ENCODE results near the gene BANF1.

DNA sequence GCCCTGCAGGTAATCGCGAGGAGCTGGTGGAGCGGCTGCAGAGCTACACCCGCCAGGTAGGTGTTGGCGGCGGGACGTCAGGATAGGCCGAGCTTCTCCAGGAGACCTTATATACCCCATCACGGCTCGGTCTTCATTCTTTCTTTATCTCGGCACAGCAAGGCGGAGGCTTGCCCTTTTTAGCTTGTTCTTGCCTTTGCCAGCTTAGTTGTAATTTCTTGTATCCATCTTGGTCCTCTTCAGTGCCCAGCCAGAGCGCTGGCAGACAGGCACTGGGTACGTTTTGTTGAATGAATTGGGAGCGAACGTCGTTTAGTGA is 50.3 kb downstream of the BANF1 start:
- TF ChIP-seq GABPA (IDR thresholded peaks at IDR 0.05 in 1 of 2, conservative IDR thresholded peaks at IDR 0.05 in 1 of 2) (no peak), JUND (IDR thresholded peaks at IDR 0.05) (no peak), EGR1 (IDR thresholded peaks at IDR 0.05; ENCODE audit: low read depth in 2 of 2) (no peak), NR2F2 (IDR thresholded peaks at IDR 0.05) (no peak), SP1 (IDR thresholded peaks at IDR 0.05) (no peak)
- TF ChIP-seq, protein P1, sequence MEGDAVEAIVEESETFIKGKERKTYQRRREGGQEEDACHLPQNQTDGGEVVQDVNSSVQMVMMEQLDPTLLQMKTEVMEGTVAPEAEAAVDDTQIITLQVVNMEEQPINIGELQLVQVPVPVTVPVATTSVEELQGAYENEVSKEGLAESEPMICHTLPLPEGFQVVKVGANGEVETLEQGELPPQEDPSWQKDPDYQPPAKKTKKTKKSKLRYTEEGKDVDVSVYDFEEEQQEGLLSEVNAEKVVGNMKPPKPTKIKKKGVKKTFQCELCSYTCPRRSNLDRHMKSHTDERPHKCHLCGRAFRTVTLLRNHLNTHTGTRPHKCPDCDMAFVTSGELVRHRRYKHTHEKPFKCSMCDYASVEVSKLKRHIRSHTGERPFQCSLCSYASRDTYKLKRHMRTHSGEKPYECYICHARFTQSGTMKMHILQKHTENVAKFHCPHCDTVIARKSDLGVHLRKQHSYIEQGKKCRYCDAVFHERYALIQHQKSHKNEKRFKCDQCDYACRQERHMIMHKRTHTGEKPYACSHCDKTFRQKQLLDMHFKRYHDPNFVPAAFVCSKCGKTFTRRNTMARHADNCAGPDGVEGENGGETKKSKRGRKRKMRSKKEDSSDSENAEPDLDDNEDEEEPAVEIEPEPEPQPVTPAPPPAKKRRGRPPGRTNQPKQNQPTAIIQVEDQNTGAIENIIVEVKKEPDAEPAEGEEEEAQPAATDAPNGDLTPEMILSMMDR (IDR thresholded peaks at IDR 0.05; ENCODE audit: low read depth, low read length, missing input control): no peak
- TF ChIP-seq, protein P2, sequence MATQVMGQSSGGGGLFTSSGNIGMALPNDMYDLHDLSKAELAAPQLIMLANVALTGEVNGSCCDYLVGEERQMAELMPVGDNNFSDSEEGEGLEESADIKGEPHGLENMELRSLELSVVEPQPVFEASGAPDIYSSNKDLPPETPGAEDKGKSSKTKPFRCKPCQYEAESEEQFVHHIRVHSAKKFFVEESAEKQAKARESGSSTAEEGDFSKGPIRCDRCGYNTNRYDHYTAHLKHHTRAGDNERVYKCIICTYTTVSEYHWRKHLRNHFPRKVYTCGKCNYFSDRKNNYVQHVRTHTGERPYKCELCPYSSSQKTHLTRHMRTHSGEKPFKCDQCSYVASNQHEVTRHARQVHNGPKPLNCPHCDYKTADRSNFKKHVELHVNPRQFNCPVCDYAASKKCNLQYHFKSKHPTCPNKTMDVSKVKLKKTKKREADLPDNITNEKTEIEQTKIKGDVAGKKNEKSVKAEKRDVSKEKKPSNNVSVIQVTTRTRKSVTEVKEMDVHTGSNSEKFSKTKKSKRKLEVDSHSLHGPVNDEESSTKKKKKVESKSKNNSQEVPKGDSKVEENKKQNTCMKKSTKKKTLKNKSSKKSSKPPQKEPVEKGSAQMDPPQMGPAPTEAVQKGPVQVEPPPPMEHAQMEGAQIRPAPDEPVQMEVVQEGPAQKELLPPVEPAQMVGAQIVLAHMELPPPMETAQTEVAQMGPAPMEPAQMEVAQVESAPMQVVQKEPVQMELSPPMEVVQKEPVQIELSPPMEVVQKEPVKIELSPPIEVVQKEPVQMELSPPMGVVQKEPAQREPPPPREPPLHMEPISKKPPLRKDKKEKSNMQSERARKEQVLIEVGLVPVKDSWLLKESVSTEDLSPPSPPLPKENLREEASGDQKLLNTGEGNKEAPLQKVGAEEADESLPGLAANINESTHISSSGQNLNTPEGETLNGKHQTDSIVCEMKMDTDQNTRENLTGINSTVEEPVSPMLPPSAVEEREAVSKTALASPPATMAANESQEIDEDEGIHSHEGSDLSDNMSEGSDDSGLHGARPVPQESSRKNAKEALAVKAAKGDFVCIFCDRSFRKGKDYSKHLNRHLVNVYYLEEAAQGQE (IDR thresholded peaks at IDR 0.05): peak; percentile 23
